D721Med (cell line): ENCODE results near the gene TIE1.

ENCODE experiments used
- DNase-seq: peaks from one replicate; pipeline ENCODE4 v3.0.0; 2011; ENCODE audit warnings: low spot score; ENCODE audit not compliant: insufficient read length
- FAIRE-seq: peaks from 2 replicates; lab custom pipeline; 2011; peaks lifted over from hg19 to GRCh38; lab: Jason Lieb, UNC
- CTCF ChIP-seq: IDR thresholded peaks from 2 replicates; pipeline ENCODE4 v1.5.1; 2012; ENCODE audit warnings: mild to moderate bottlenecking, control low read depth; ENCODE audit not compliant: insufficient read depth; ENCODE audit errors: missing control alignments

The TIE1 gene

GRCh38 chr1:43293176-43293575, 7.6 kb upstream of the TIE1 start:
- FAIRE-seq, result no peak
- TF ChIP-seq CTCF, result no peak

GRCh38 chr1:43293896-43294760, 6.7 kb upstream of the TIE1 start:
- DNase-seq (no peak), FAIRE-seq (no peak)
- TF ChIP-seq CTCF, result no peak

More at GRCh38 chr1:43293176-43293575, 7.6 kb upstream of the TIE1 start:
- no peak for DNase-seq

GRCh38 chr1:43294761-43295160, 6.0 kb upstream of the TIE1 start:
- no peak for TF ChIP-seq CTCF
- FAIRE-seq (no peak), DNase-seq (no peak)

- DNase-seq (no peak), FAIRE-seq (no peak)
- TF ChIP-seq CTCF, result no peak
These were observed 4.6 kb upstream of the TIE1 start for GRCh38 chr1:43296207-43296606.

GRCh38 chr1:43298055-43298454, 2.7 kb upstream of the TIE1 start:
- FAIRE-seq (no peak), DNase-seq (no peak)
- no peak for TF ChIP-seq CTCF

DNA sequence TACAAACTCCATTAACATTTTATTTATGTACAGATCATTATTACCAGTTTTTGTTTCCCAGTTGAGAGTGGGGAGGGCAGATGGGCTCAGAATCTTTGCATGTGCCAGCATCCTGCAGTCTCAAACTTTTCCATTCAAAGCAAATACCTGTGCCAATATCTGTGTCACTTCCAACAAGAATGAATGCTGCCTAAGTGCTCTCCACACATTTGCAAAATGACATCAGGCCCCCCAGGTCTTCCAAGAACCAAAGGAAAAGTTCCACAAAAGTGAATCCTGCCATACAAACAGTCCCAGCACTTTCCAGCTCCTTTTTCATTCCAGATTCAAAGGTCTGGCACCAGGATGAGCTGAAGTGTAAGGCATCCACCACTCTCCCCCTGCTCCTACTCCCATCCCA, 1.7 kb upstream of the TIE1 start:
- no peak for FAIRE-seq
- no peak for DNase-seq
- no peak for TF ChIP-seq CTCF

DNA sequence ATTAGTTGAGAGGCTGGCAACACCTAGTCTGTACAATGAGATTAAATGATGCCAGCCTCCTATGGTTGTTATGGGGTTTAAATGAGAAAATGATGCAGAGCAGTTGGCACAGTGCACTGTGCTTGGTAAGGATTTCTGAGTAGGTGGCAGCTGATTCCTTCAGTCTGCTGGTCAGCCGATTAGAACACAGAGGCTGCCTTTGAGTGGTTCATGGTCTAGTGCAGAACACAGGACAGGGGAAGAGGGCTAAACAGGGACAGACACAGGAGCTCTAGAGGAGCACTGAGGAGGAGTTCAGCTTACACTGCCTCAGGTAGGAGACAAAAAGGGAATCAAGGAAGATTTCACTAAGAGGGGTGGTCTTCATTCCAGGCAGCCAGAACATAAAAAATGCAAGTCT, 1.4 kb downstream of the TIE1 start:
- no peak for TF ChIP-seq CTCF
- DNase-seq (no peak), FAIRE-seq (no peak)
